HG02798 (cell line): Measurements from ENCODE around the gene TCF7L1.
"Not testable (repeated sequence)": the region's sequence is repeated elsewhere in the genome, so short reads cannot be mapped to it uniquely, and the experiment has no call there.

Source experiments
- ATAC-seq: cut with Tn5 transposase; IDR thresholded peaks from one replicate; pipeline ENCODE4 v1.9.1; 2021; ENCODE audit warnings: mild to moderate bottlenecking; ENCODE audit not compliant: unreplicated experiment, poor library complexity

The TCF7L1 gene

GRCh38 chr2:85309699-85310321 is 176.6 kb downstream of the TCF7L1 start:
- no peak for ATAC-seq

GRCh38 chr2:85310330-85310729 is 177.1 kb downstream of the TCF7L1 start:
- ATAC-seq: peak; percentile 77

- ATAC-seq: no peak
Measured at GRCh38 chr2:85312404-85312803, 179.2 kb downstream of the TCF7L1 start.

GRCh38 chr2:85314884-85315242 is 181.7 kb downstream of the TCF7L1 start:
- no peak for ATAC-seq

- ATAC-seq: not testable (repeated sequence)
Measured at GRCh38 chr2:85315921-85316320, 182.7 kb downstream of the TCF7L1 start.

GRCh38 chr2:85318222-85319074 is 185.3 kb downstream of the TCF7L1 start:
- peak; percentile 72 for ATAC-seq

GRCh38 chr2:85319796-85320195 is 186.6 kb downstream of the TCF7L1 start:
- ATAC-seq: no peak

GRCh38 chr2:85323351-85323987 is 190.3 kb downstream of the TCF7L1 start:
- ATAC-seq: no peak

- ATAC-seq: not testable (repeated sequence)
Measured at GRCh38 chr2:85323988-85324367, 190.8 kb downstream of the TCF7L1 start.

- ATAC-seq: no peak
Measured at GRCh38 chr2:85324639-85325465, 191.7 kb downstream of the TCF7L1 start.

GRCh38 chr2:85325466-85325811 is 192.2 kb downstream of the TCF7L1 start:
- ATAC-seq: no peak

GRCh38 chr2:85326406-85327159 is 193.4 kb downstream of the TCF7L1 start:
- ATAC-seq: peak; percentile 39

- peak; percentile 25 for ATAC-seq
Measured at GRCh38 chr2:85327160-85327821, 194.1 kb downstream of the TCF7L1 start.

GRCh38 chr2:85327822-85328617 is 194.8 kb downstream of the TCF7L1 start, which contains the start of gene TGOLN2:
Gene TGOLN2 (minus strand): TSS chr2:85327989. CDS start chr2:85327962, 27 bp downstream.
- peak; percentile 87 for ATAC-seq

GRCh38 chr2:85329181-85329651 is 196.0 kb downstream of the TCF7L1 start:
- ATAC-seq: no peak

- ATAC-seq: not testable (repeated sequence)
Measured at GRCh38 chr2:85329701-85330100, 196.5 kb downstream of the TCF7L1 start.

- no peak for ATAC-seq
Measured at GRCh38 chr2:85330839-85331636, 197.8 kb downstream of the TCF7L1 start.
